AG04449 (cell line): Measurements from ENCODE around the gene EHMT1.

ENCODE experiments used
- CTCF ChIA-PET: fragments of 350-600 bp; formaldehyde crosslinking; extraction: SDS; loops from one replicate; lab custom pipeline; 2021; ENCODE audit warnings: antibody characterized with exemption; lab: Yijun Ruan, JAX
- POLR2A ChIA-PET: fragments of 400-600, 350-600 bp; formaldehyde crosslinking; extraction: SDS; loops from one replicate; lab custom pipeline; 2020; ENCODE audit warnings: antibody characterized with exemption, inconsistent platforms; lab: Yijun Ruan, JAX
- DNase-seq: peaks from one replicate; pipeline ENCODE4 v3.0.0-alpha.2; 2010; ENCODE audit warnings: low read depth, low spot score
- H3K4me3 ChIP-seq: 2 replicates; pipeline ENCODE4 v1.5.1; 2011; ENCODE audit warnings: low read depth, mild to moderate bottlenecking, control low read depth, low read length
- CTCF ChIP-seq: IDR thresholded peaks from one replicate; pipeline ENCODE4 v1.5.1; 2011; ENCODE audit warnings: mild to moderate bottlenecking, moderate library complexity, low read length, control low read depth, inconsistent platforms; ENCODE audit not compliant: insufficient read depth; ENCODE audit errors: missing control alignments

Gene EHMT1

GRCh38 chr9:137759117-137759516 is 140.3 kb downstream of the EHMT1 start:
- ChIA-PET CTCF (interaction anchor here (1.0 kb wide), 1 partner anchor 12 kb away, joined by 3 read pairs; no protein-coding TSS in a partner anchor), POLR2A (no interaction called here)
- no peak for TF ChIP-seq CTCF
- no peak overlapping the region for H3K4me3 ChIP-seq
- no peak for DNase-seq

- ChIA-PET POLR2A (no interaction called here), CTCF (interaction anchor here (1.0 kb wide), 1 partner anchor 12 kb away, joined by 3 read pairs; no protein-coding TSS in a partner anchor)
- H3K4me3 ChIP-seq, result no peak overlapping the region
- TF ChIP-seq CTCF, result no peak
- DNase-seq, result no peak
These were observed 141.0 kb downstream of the EHMT1 start for GRCh38 chr9:137759649-137760321.

- no peak overlapping the region for H3K4me3 ChIP-seq
- DNase-seq, result no peak
- ChIA-PET POLR2A (no interaction called here), CTCF (no interaction called here)
- TF ChIP-seq CTCF, result no peak
These were observed 141.6 kb downstream of the EHMT1 start for GRCh38 chr9:137760426-137760825.

GRCh38 chr9:137761032-137761431 is 142.2 kb downstream of the EHMT1 start:
- ChIA-PET CTCF (interaction anchor here (1.4 kb wide), 1 partner anchor 28 kb away, joined by 3 read pairs; no protein-coding TSS in a partner anchor), POLR2A (no interaction called here)
- no peak overlapping the region for H3K4me3 ChIP-seq
- DNase-seq, result no peak
- no peak for TF ChIP-seq CTCF

- DNase-seq, result no peak
- H3K4me3 ChIP-seq, result no peak overlapping the region
- ChIA-PET POLR2A (no interaction called here), CTCF (interaction anchor here (1.4 kb wide), 1 partner anchor 29 kb away, joined by 3 read pairs; no protein-coding TSS in a partner anchor)
- no peak for TF ChIP-seq CTCF
These were observed 143.0 kb downstream of the EHMT1 start for GRCh38 chr9:137761793-137762192.

GRCh38 chr9:137762414-137763061 is 143.7 kb downstream of the EHMT1 start:
- no peak for DNase-seq
- no peak overlapping the region for H3K4me3 ChIP-seq
- POLR2A ChIA-PET, result no interaction called here
- TF ChIP-seq CTCF, result no peak
- CTCF ChIA-PET, result interaction anchor here (1.3 to 1.4 kb wide), 2 partner anchors 30 to 92 kb away, joined by 3 to 4 read pairs; no protein-coding TSS in a partner anchor
